Trophoblast cell (in vitro differentiated cells and primary cell): ENCODE data around the gene MICALL2.
A peak's percentile ranks its signal among the peaks of the same experiment; 100 is the strongest.

ENCODE experiments used
- DNase-seq, 2 donors: peaks; one replicate each; pipeline ENCODE4 v3.0.0-alpha.2; 2016
- H2AFZ ChIP-seq: 2 replicates; pipeline ENCODE4 v1.6.1; 2013; ENCODE audit warnings: low read length, moderate library complexity, mild to moderate bottlenecking; ENCODE audit not compliant: insufficient read depth, poor library complexity
- H2AK5ac ChIP-seq: 2 replicates; pipeline ENCODE4 v1.6.1; 2013; ENCODE audit warnings: mild to moderate bottlenecking, low read length
- H2BK120ac ChIP-seq: 2 replicates; pipeline ENCODE4 v1.6.1; 2013; ENCODE audit warnings: low read length, mild to moderate bottlenecking, moderate library complexity; ENCODE audit not compliant: insufficient read depth, poor library complexity
- H2BK12ac ChIP-seq: 2 replicates; pipeline ENCODE4 v1.6.1; 2013; ENCODE audit warnings: mild to moderate bottlenecking, low read length, moderate library complexity
- H2BK5ac ChIP-seq: 2 replicates; pipeline ENCODE4 v1.6.1; 2013; ENCODE audit warnings: low read length, low read depth, moderate library complexity, mild to moderate bottlenecking; ENCODE audit not compliant: poor library complexity
- H3K14ac ChIP-seq: 2 replicates; pipeline ENCODE4 v1.6.1; 2013; ENCODE audit warnings: mild to moderate bottlenecking, low read length
- H3K18ac ChIP-seq: 2 replicates; pipeline ENCODE4 v1.6.1; 2013; ENCODE audit warnings: mild to moderate bottlenecking, low read length
- H3K23ac ChIP-seq: 2 replicates; pipeline ENCODE4 v1.6.1; 2013; ENCODE audit warnings: low read length
- H3K27ac ChIP-seq: 2 replicates; pipeline ENCODE4 v1.5.1; 2013; ENCODE audit warnings: low read depth, mild to moderate bottlenecking, inconsistent platforms, low read length, moderate library complexity
- H3K27me3 ChIP-seq: 2 replicates; pipeline ENCODE4 v1.6.1; 2013; ENCODE audit warnings: inconsistent platforms, mild to moderate bottlenecking, low read length, moderate library complexity; ENCODE audit not compliant: insufficient read depth
- H3K36me3 ChIP-seq, 2 experiments: 1 replicate in 1 of 2; 2 replicates in 1 of 2; pipeline ENCODE4 v1.6.1; 2013; ENCODE audit warnings: low read length in 2 of 2, mild to moderate bottlenecking in 2 of 2, moderate library complexity in 1 of 2; ENCODE audit not compliant: insufficient read depth in 2 of 2, control insufficient read depth in 1 of 2
- H3K4ac ChIP-seq: 2 replicates; pipeline ENCODE4 v1.6.1; 2013; ENCODE audit warnings: low read depth, mild to moderate bottlenecking, low read length, moderate library complexity
- H3K4me1 ChIP-seq, 2 experiments: 1 replicate in 1 of 2; 2 replicates in 1 of 2; pipeline ENCODE4 v1.6.1; 2013; ENCODE audit warnings: low read length in 2 of 2, mild to moderate bottlenecking in 2 of 2, moderate library complexity in 1 of 2; ENCODE audit not compliant: insufficient read depth in 2 of 2, control insufficient read depth in 1 of 2
- H3K4me2 ChIP-seq: 2 replicates; pipeline ENCODE4 v1.6.1; 2013; ENCODE audit warnings: inconsistent platforms, mild to moderate bottlenecking, low read length, moderate library complexity
- H3K4me3 ChIP-seq: 2 replicates; pipeline ENCODE4 v1.5.1; 2013; ENCODE audit warnings: mild to moderate bottlenecking, low read depth, low read length, inconsistent platforms
- H3K79me1 ChIP-seq: one replicate; pipeline ENCODE4 v1.6.1; 2013; ENCODE audit warnings: low read length
- H3K79me2 ChIP-seq: 2 replicates; pipeline ENCODE4 v1.6.1; 2013; ENCODE audit warnings: low read length, mild to moderate bottlenecking; ENCODE audit not compliant: control insufficient read depth, insufficient read depth, poor library complexity
- H3K9ac ChIP-seq: 2 replicates; pipeline ENCODE4 v1.6.1; 2013; ENCODE audit warnings: mild to moderate bottlenecking, low read length
- H3K9me3 ChIP-seq: 2 replicates; pipeline ENCODE4 v1.6.1; 2013; ENCODE audit warnings: low read depth, mild to moderate bottlenecking, control low read depth, inconsistent platforms, low read length; ENCODE audit not compliant: insufficient read depth
- H4K12ac ChIP-seq: 2 replicates; pipeline ENCODE4 v1.6.1; 2013; ENCODE audit warnings: low read depth, mild to moderate bottlenecking, low read length, moderate library complexity
- H4K8ac ChIP-seq: 2 replicates; pipeline ENCODE4 v1.6.1; 2013; ENCODE audit warnings: low read depth, mild to moderate bottlenecking, low read length, moderate library complexity
- H4K91ac ChIP-seq: one replicate; pipeline ENCODE4 v1.6.1; 2013; ENCODE audit warnings: low read depth, mild to moderate bottlenecking, low read length, moderate library complexity
- WGBS: extraction: QIAGEN DNeasy Blood & Tissue Kit; methylation state at CpG from one replicate; pipeline ENCODE4 v1.1.7; 2013; ENCODE audit warnings: missing lambda C conversion rate; ENCODE audit not compliant: insufficient read length, insufficient coverage; ENCODE audit errors: extremely low coverage; 5-methylcytosine and 5-hydroxymethylcytosine counted together

The MICALL2 gene

DNA sequence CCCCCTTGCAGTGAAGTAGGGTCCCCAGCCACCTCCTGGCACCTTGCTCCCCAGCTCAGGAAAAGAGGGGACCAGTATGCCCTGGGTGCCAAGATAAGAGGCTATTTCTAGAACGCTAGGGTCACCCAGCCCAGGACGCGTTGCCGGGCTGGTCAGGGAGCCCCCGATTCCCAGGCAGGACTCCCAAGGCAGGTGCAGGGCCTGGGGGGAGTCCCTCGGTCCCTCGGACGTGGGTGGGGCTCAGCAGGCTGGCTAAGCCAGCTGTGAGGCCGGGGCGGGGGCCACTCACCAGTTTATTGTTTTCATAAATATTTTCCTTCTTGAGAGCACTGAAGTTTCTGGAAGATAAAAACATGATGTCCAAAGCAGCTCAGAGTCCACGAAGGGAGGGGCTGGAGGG is 9.3 kb downstream of the MICALL2 start:
- no peak overlapping the region for H4K8ac ChIP-seq
- peaks cover 6% of the 10 kb centered on the region for H3K79me2 ChIP-seq
- no peak for DNase-seq
- no peaks in the 10 kb centered on the region for H3K27me3 ChIP-seq
- H3K4me1 ChIP-seq, result peaks cover 31 to 32% of the 10 kb centered on the region in 2 experiments
- H3K79me1 ChIP-seq, result peaks cover 20% of the 10 kb centered on the region
- H3K36me3 ChIP-seq, result peaks cover 2 to 3% of the 10 kb centered on the region in 2 experiments
- no peak overlapping the region for H3K14ac ChIP-seq
- no peak overlapping the region for H2BK5ac ChIP-seq
- H3K4me2 ChIP-seq, result no peak overlapping the region
- no peak overlapping the region for H3K4ac ChIP-seq
- H2AFZ ChIP-seq, result no peak overlapping the region
- peak overlapping the region; percentile 31 for H4K12ac ChIP-seq
- H3K18ac ChIP-seq, result no peak overlapping the region
- no peak overlapping the region for H2AK5ac ChIP-seq
- no peak overlapping the region for H3K23ac ChIP-seq
- H3K9ac ChIP-seq, result no peak overlapping the region
- no peak overlapping the region for H3K27ac ChIP-seq
- H3K9me3 ChIP-seq, result peaks cover 3% of the 10 kb centered on the region
- no CpG with 5 or more reads among the region's 11 CpGs for WGBS
- H4K91ac ChIP-seq, result no peak overlapping the region
- no peak overlapping the region for H2BK120ac ChIP-seq
- no peak overlapping the region for H3K4me3 ChIP-seq
- no peak overlapping the region for H2BK12ac ChIP-seq

DNA sequence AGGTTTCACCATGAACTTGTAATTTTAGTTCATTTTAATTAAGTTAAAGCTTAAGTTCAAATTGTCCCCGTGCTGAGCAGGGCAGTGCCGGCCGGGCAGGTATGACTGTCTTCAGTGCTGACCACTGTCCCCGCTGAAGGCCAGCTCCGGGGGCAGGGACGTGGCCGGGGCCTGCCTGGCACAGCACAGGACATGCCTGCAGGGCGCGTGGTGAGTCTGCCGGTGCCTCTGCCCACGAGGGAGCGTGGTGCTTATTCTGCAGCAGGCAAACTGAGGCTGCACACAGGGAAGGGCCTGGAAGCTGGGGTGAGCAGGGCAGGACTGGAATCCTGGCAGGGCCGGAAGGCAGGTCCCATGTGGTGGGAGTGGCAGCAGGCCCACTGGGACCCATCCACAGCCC is 9.8 kb downstream of the MICALL2 start:
- H2BK5ac ChIP-seq, result no peak overlapping the region
- H3K27me3 ChIP-seq, result no peaks in the 10 kb centered on the region
- H4K12ac ChIP-seq, result no peak overlapping the region
- H3K9me3 ChIP-seq, result peaks cover 3% of the 10 kb centered on the region
- H2BK120ac ChIP-seq, result no peak overlapping the region
- H3K36me3 ChIP-seq, result peaks cover 2 to 3% of the 10 kb centered on the region in 2 experiments
- peaks cover 16% of the 10 kb centered on the region for H3K79me1 ChIP-seq
- no peak overlapping the region for H3K14ac ChIP-seq
- H3K4me2 ChIP-seq, result no peak overlapping the region
- H4K91ac ChIP-seq, result no peak overlapping the region
- no peak overlapping the region for H2AFZ ChIP-seq
- no peak overlapping the region for H3K4ac ChIP-seq
- no peak overlapping the region for H3K23ac ChIP-seq
- no peak overlapping the region for H2BK12ac ChIP-seq
- DNase-seq, result no peak
- H3K4me1 ChIP-seq, result peaks cover 26 to 28% of the 10 kb centered on the region in 2 experiments
- H4K8ac ChIP-seq, result no peak overlapping the region
- H2AK5ac ChIP-seq, result no peak overlapping the region
- H3K9ac ChIP-seq, result no peak overlapping the region
- peaks cover 2% of the 10 kb centered on the region for H3K79me2 ChIP-seq
- no peak overlapping the region for H3K4me3 ChIP-seq
- no peak overlapping the region for H3K27ac ChIP-seq
- WGBS, result no CpG with 5 or more reads among the region's 13 CpGs
- no peak overlapping the region for H3K18ac ChIP-seq

DNA sequence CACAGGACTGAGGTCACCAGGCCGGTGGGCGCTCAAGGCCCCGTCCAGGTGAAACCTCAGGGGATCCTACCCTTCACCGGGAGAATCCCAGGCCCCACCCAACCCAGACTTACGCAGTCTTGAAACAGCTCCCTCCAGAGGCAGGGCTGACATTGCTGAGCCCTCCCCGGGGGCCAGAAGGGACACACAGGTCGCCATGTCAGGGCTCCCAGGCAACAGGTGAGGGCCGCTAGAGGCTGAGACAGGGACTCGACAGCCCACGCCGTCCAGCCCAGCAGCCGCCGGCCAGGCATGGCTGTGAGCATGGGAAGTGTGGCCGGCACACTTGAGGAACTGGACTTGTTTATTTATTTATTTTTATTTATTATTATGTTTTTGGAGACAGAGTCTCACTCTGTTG is 10.3 kb downstream of the MICALL2 start:
- Histone ChIP-seq H2AFZ (no peak overlapping the region), H2BK5ac (no peak overlapping the region), H3K9ac (no peak overlapping the region), H3K14ac (no peak overlapping the region), H4K12ac (no peak overlapping the region), H3K79me2 (peaks cover 2% of the 10 kb centered on the region), H2BK12ac (no peak overlapping the region), H3K18ac (no peak overlapping the region), H4K8ac (no peak overlapping the region), H3K4me3 (no peak overlapping the region), H4K91ac (no peak overlapping the region), H3K4ac (no peak overlapping the region), H2AK5ac (no peak overlapping the region), H3K27ac (no peak overlapping the region), H3K27me3 (no peaks in the 10 kb centered on the region), H2BK120ac (no peak overlapping the region), H3K79me1 (peaks cover 12% of the 10 kb centered on the region), H3K9me3 (peaks cover 3% of the 10 kb centered on the region), H3K4me1 (peaks cover 21 to 22% of the 10 kb centered on the region in 2 experiments), H3K36me3 (peaks cover 2 to 3% of the 10 kb centered on the region in 2 experiments), H3K4me2 (no peak overlapping the region), H3K23ac (no peak overlapping the region)
- DNase-seq, result no peak
- WGBS, result no CpG with 5 or more reads among the region's 14 CpGs

DNA sequence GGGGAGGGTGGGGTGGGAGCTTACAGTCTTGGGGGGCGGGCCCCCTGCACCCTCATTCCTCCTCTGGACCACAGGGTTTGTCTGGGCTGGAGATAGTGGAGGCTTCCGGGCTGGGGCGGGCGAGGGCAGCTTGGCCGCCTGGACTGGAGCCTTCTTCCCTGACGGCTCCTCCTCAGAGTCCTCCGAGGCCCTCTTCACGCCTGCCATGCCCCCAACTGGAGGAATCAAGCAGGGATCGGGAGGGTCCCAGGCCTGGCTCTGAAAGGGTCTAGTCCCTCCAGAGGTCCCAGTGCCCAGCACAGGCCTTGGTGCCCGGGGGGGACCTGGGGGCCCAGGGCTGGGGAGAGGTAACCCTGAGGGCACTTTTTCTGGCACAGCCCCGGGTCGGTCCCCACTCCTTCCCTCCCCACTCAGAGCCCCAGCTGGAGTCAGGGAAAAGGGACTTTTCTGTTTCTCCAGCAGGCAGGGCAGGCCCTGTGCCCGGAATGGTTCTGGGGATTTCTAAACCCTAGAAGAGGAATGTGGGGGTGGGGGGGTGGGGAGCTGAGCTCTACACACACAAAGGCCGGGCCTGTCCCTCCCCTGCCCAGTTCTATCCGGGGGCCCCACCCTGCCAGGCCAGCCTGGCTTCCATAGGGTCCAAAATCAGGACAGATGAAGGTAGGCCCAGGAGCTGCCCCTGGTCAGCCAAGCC is 11.6 kb downstream of the MICALL2 start:
- no peak overlapping the region for H2AFZ ChIP-seq
- H2BK12ac ChIP-seq, result no peak overlapping the region
- no peak overlapping the region for H3K27ac ChIP-seq
- H3K36me3 ChIP-seq, result peaks cover 2 to 3% of the 10 kb centered on the region in 2 experiments
- no peak overlapping the region for H3K9ac ChIP-seq
- H4K91ac ChIP-seq, result no peak overlapping the region
- H2BK5ac ChIP-seq, result no peak overlapping the region
- no peak overlapping the region for H4K12ac ChIP-seq
- no peak for DNase-seq
- H4K8ac ChIP-seq, result no peak overlapping the region
- H3K79me1 ChIP-seq, result peaks cover 11% of the 10 kb centered on the region
- no peak overlapping the region for H3K4me2 ChIP-seq
- no peaks in the 10 kb centered on the region for H3K27me3 ChIP-seq
- WGBS, result no CpG with 5 or more reads among the region's 15 CpGs
- H3K4ac ChIP-seq, result no peak overlapping the region
- H3K14ac ChIP-seq, result no peak overlapping the region
- H2AK5ac ChIP-seq, result no peak overlapping the region
- H3K79me2 ChIP-seq, result peaks cover 2% of the 10 kb centered on the region
- no peak overlapping the region for H3K18ac ChIP-seq
- H3K4me1 ChIP-seq, result peaks cover 11 to 15% of the 10 kb centered on the region in 2 experiments
- no peak overlapping the region for H3K4me3 ChIP-seq
- H3K9me3 ChIP-seq, result peaks cover 3% of the 10 kb centered on the region
- no peak overlapping the region for H2BK120ac ChIP-seq
- no peak overlapping the region for H3K23ac ChIP-seq
